Activated effector memory CD4-positive, alpha-beta T cell treated with Interleukin-2 at 50 U/mL for 16 hours (primary cell): Measurements from ENCODE around the gene CORO1C.

Experiments
- DNase-seq: peaks from one replicate; pipeline ENCODE4 v3.0.0-alpha.2; 2020

The CORO1C gene

GRCh38 chr12:108613548-108613947 is 117.8 kb downstream of the CORO1C start:
- DNase-seq, result no peak

GRCh38 chr12:108612788-108613282 is 118.5 kb downstream of the CORO1C start:
- DNase-seq, result no peak

- DNase-seq, result no peak
Observed at GRCh38 chr12:108611884-108612415, 119.4 kb downstream of the CORO1C start.

GRCh38 chr12:108610856-108611605 is 120.3 kb downstream of the CORO1C start:
- DNase-seq, result no peak

- no peak for DNase-seq
Observed at GRCh38 chr12:108610336-108610815, 120.9 kb downstream of the CORO1C start.

GRCh38 chr12:108609537-108610335 is 121.6 kb downstream of the CORO1C start:
- DNase-seq, result no peak

- DNase-seq, result no peak
Observed at GRCh38 chr12:108608616-108609015, 122.7 kb downstream of the CORO1C start.

GRCh38 chr12:108607981-108608600 is 123.2 kb downstream of the CORO1C start:
- DNase-seq, result no peak

- no peak for DNase-seq
Observed at GRCh38 chr12:108606492-108606891, 124.8 kb downstream of the CORO1C start.

GRCh38 chr12:108605690-108606406 is 125.5 kb downstream of the CORO1C start:
- DNase-seq, result no peak

GRCh38 chr12:108605000-108605689 is 126.2 kb downstream of the CORO1C start:
- DNase-seq, result no peak

- DNase-seq, result no peak
Observed at GRCh38 chr12:108604208-108604941, 126.9 kb downstream of the CORO1C start.

- DNase-seq, result no peak
Observed at GRCh38 chr12:108603743-108604142, 127.6 kb downstream of the CORO1C start.

GRCh38 chr12:108602976-108603704 is 128.2 kb downstream of the CORO1C start:
- DNase-seq, result no peak

- no peak for DNase-seq
Observed at GRCh38 chr12:108602209-108602705, 129.1 kb downstream of the CORO1C start.

- DNase-seq, result no peak
Observed at GRCh38 chr12:108600702-108601007, 130.7 kb downstream of the CORO1C start.

GRCh38 chr12:108599948-108600701 is 131.2 kb downstream of the CORO1C start:
- no peak for DNase-seq

- no peak for DNase-seq
Observed at GRCh38 chr12:108599541-108599940, 131.8 kb downstream of the CORO1C start.

- DNase-seq, result no peak
Observed at GRCh38 chr12:108598553-108599250, 132.6 kb downstream of the CORO1C start.
